DMS153 (cell line): Measurements from ENCODE around the gene PDIA2.
"Not testable (repeated sequence)": the region's sequence is repeated elsewhere in the genome, so short reads cannot be mapped to it uniquely, and the experiment has no call there.

Experiments
- DNase-seq: peaks from one replicate; lab custom pipeline; 2025; lab: John Stamatoyannopoulos, UW

PDIA2 gene, protein sequence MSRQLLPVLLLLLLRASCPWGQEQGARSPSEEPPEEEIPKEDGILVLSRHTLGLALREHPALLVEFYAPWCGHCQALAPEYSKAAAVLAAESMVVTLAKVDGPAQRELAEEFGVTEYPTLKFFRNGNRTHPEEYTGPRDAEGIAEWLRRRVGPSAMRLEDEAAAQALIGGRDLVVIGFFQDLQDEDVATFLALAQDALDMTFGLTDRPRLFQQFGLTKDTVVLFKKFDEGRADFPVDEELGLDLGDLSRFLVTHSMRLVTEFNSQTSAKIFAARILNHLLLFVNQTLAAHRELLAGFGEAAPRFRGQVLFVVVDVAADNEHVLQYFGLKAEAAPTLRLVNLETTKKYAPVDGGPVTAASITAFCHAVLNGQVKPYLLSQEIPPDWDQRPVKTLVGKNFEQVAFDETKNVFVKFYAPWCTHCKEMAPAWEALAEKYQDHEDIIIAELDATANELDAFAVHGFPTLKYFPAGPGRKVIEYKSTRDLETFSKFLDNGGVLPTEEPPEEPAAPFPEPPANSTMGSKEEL

DNA sequence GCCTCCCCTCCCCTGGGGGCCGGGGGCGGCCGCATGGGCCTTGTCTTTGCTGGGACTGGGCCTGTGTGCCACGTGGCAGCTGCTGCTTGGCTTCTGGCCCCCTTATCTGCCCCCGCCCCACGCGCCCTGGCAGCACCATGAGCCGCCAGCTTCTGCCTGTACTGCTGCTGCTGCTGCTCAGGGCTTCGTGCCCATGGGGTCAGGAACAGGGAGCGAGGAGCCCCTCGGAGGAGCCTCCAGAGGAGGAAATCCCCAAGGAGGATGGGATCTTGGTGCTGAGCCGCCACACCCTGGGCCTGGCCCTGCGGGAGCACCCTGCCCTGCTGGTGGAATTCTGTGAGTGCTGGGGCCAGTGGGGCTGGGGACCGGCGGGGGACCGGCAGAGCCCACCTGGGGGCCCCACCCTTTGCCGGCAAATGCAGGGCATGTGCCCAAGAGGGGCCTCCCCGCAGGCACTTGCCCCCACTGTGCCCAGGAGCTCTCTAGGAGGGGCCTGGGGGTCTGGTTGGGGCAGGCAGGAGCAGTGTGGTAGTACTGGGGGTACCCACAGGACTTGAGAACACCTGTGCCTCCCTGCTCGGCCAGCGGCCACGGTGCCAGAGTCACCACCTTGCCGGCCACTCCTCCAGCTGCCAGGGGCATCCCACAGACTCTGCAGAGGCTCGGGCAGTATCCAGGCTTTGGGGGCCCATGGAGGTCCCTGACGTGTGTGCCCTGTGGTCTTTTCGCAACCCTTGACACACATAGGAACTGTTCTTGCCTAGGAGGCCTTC lies at the start of gene PDIA2:
Gene PDIA2, plus strand, starts transcription at position 132 of the 773 bp plus-strand sequence. Its CDS starts 6 bp downstream, at position 138.
- no peak for DNase-seq

DNA sequence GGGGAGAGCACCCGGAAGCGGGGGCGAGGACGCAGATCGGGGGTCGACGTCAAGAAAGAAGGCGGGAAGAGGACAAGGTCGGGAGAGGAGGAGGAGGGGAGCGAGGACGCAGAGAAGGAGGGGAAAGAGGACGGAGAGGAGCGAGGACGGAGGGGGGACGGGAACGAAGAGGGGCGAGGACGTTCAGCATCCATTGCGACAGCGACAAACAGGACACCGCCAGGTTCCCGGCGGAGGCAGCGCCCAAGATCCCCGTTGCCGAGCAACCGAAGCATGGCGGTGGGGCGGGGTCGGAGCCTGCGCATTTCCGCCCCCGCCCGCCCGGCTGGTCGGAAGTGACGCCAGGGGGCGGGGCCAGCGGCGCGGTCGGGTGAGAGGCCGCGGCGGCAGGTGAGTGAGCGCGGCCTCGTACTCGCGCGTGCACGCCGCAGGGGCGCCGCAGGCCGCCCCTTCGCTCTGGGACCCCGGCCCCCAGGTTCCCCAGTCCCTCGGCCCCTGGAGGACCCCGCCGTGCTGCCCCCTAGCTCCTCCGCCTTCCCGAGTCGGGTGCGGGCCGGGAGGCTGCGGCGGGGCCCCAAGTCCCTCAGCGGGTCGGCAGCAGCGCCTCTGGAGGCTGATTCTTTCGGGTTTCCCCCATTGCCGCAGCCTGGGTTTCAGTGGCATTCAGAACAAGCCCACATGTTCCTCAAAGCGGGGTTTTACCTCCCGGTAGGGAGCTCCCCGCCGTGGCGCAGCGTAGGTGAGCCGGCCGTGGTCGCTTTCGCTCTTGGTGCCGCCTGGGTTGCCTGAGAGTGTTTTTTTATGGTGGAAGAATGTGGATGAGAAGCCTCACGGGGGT lies 48.3 kb upstream of the PDIA2 start, which contains the start of gene FAM234A:
Gene FAM234A, plus strand, starts transcription at position 354 of the 838 bp plus-strand sequence. CDS start 19,593 bp downstream, outside the sequence.
- DNase-seq = peak; percentile 88

DNA sequence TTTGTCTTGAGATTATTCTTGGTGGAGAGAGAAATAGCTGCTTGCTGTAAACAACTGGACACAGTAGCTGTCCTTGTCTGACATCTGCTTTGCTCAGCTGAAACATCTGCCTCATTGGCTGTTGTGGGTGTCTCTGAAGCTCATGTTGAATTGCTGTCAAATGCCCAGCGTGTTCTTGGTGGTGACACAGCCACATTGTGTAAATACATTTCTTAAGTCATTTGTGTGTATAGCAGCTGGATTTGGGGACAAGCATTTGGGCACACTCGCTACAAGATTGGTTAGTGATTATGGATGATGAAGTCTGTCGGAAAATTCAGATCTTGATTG lies 43.1 kb upstream of the PDIA2 start:
- DNase-seq = no peak

- no peak for DNase-seq
These were observed 42.4 kb upstream of the PDIA2 start for GRCh38 chr16:240559-240958.

DNA sequence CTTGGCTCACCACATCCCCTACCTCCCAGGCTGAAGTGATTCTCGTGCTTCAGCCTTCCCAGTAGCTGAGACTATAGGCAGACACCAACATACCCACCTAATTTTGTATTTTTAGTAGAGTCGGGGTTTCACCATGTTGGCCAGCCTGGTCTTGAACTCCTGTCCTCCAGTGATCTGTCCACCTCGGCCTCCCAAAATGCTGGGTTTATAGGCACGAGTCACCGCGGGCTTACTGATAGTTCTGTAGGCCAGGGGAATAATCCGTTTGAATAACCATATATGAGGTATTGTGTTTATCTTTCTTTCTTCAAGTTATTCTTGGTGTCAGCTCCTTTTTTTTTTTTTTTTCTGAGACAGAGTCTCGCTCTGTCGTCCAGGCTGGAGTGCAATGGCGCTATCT lies 40.7 kb upstream of the PDIA2 start:
- no peak for DNase-seq

GRCh38 chr16:243348-243747 lies 39.6 kb upstream of the PDIA2 start:
- DNase-seq = no peak

- DNase-seq = no peak
These were observed 37.9 kb upstream of the PDIA2 start for GRCh38 chr16:245105-245504.

- no peak for DNase-seq
These were observed 35.9 kb upstream of the PDIA2 start for GRCh38 chr16:247027-247426.

- DNase-seq = no peak
These were observed 33.5 kb upstream of the PDIA2 start for GRCh38 chr16:249431-249830.

- no peak for DNase-seq
These were observed 30.3 kb upstream of the PDIA2 start for GRCh38 chr16:252366-253337.

DNA sequence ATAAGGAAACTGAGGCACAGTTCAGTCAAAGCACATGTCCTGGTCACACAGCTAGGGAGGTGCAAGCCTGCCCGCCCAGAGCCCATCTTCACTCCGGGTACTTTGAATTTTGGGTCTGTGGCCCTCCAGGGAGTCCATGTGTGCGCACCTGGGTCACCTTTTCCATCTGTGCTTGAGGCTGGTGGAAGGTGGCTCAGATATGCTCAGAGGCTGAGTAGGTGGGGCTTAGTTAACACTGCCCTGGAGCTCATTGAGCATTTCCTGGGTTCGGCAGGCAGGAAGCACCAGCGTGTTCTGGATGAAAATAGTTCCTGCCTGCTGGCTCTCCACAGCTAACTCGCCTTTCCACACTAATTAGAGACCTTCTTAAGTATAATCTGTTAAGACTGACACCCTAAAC lies 29.1 kb upstream of the PDIA2 start:
- no peak for DNase-seq

GRCh38 chr16:254461-254860 lies 28.5 kb upstream of the PDIA2 start:
- DNase-seq = no peak

- DNase-seq = no peak
These were observed 27.8 kb upstream of the PDIA2 start for GRCh38 chr16:255183-255582.

GRCh38 chr16:258091-258490 lies 24.9 kb upstream of the PDIA2 start:
- DNase-seq = not testable (repeated sequence)

GRCh38 chr16:259226-259625 lies 23.7 kb upstream of the PDIA2 start:
- no peak for DNase-seq

- DNase-seq = no peak
These were observed 23.1 kb upstream of the PDIA2 start for GRCh38 chr16:259814-260253.

GRCh38 chr16:260326-260725 lies 22.6 kb upstream of the PDIA2 start:
- no peak for DNase-seq

DNA sequence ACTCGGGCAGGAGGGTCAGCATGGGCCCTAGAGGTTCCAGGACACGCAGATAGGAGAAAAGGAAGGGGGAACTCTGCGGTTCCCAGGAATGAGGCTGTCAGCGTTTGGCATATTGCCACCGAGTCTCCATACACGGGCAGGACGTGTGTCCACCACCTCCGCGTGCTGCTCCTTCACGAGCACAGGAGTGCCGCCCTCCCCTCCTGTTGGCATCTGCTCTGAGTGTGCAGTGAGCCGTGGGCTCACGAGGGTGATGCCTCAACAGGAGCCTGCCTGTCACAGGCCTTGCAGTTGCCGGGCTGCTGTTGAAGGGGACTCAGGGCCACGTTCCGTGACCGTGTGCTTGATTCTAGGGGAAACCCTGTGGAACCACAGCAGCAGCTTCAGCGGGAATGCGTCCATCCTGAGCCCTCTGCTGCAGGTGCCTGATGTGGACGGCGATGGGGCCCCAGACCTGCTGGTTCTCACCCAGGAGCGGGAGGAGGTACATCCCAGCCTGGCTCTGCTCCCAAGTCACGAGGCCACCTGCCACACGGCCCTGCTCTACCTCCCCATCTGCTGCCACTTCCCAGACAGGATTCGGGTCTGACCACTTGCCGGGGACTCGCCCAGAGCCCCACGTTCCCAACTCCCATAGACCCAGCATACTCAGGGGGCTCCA lies 21.8 kb upstream of the PDIA2 start:
- no peak for DNase-seq

DNA sequence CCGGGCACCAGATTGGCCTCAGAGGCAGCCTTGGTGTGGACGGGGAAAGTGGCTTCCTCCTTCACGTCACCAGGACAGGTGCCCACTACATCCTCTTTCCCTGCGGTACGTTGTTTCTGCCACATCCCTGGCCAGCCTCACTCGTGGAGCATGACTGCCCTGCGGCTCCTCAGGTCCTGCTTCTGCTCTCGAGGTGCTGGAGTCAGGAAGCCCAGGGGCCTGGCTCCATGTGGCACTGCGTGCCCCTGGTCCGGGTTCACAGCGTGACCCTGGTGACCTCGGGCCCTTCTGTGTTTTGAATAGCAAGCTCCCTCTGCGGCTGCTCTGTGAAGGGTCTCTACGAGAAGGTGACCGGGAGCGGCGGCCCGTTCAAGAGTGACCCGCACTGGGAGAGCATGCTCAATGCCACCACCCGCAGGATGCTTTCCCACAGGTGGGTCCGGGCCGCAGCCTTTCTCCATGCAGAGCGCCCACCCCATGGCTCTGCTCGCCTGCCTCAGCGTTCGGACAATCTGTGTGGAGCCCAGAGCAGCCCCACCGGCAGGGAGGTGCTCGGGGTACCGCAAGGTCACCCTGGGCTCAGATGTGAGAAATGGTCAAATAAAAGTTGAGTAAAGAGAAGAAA lies 20.7 kb upstream of the PDIA2 start:
- no peak for DNase-seq
